Stomach (tissue), 9 donors: ENCODE results near the gene SEMA5A. TPM values are rescaled to one million over a fixed set of nuclear protein-coding genes. Genes with fewer than 3 reads are reported as not detected.

Experiments
- DNase-seq, 2 donors: peaks; one replicate each; pipeline versions ENCODE4 v3.0.0 to v3.0.0-alpha.2; 2013 to 2019
- H3K27ac ChIP-seq, 5 donors: fragments of 200-600 bp in 4 of 5; sonication (generic) in 4 of 5; one replicate each; pipeline ENCODE4 v1.5.1; 2013 to 2019; ENCODE audit warnings: mild to moderate bottlenecking in 1 of 5, moderate library complexity in 1 of 5
- H3K27me3 ChIP-seq, 3 donors: fragments of 200-600 bp; sonication (generic); one replicate each; pipeline ENCODE4 v1.5.1; 2017 to 2019; ENCODE audit warnings: mixed run types in 1 of 3
- H3K36me3 ChIP-seq, 4 donors: fragments of 200-600 bp; sonication (generic); 1 replicate in 3 of 4; 2 replicates in 1 of 4; pipeline ENCODE4 v1.5.1; 2016 to 2019
- H3K4me1 ChIP-seq, 4 donors: fragments of 200-600 bp; sonication (generic); one replicate each; pipeline ENCODE4 v1.5.1; 2016 to 2019
- H3K4me3 ChIP-seq, 4 donors: fragments of 200-600 bp; sonication (generic) in 3 of 4; one replicate each; pipeline ENCODE4 v1.5.1; 2016 to 2019; ENCODE audit warnings: mild to moderate bottlenecking in 1 of 4
- H3K9me3 ChIP-seq, 4 donors: fragments of 200-600 bp; sonication (generic); one replicate each; pipeline ENCODE4 v1.5.1; 2016 to 2019
- CTCF ChIP-seq, 7 experiments: fragments of 450-650 bp in 4 of 7; fragments of 200-600 bp in 3 of 7; sonication (generic) in 3 of 7; IDR thresholded peaks; one replicate each; pipeline ENCODE4 v1.5.1; 2016 to 2019; ENCODE audit warnings: antibody characterized with exemption in 7 of 7, control low read depth in 2 of 7, mild to moderate bottlenecking in 1 of 7
- EP300 ChIP-seq: sonication (generic); formaldehyde crosslinking; IDR thresholded peaks from one replicate; pipeline ENCODE4 v1.6.1; 2017; ENCODE audit warnings: antibody characterized with exemption
- POLR2A ChIP-seq, 4 donors: fragments of 450-650 bp; IDR thresholded peaks; one replicate each; pipeline ENCODE4 v1.6.1; 2016; ENCODE audit warnings: antibody characterized with exemption in 4 of 4, control low read depth in 2 of 4, mild to moderate bottlenecking in 1 of 4, moderate library complexity in 1 of 4
- POLR2AphosphoS5 ChIP-seq, 3 donors: sonication (generic); formaldehyde crosslinking; IDR thresholded peaks; one replicate each; pipeline ENCODE4 v1.6.1; 2016; ENCODE audit warnings: antibody characterized with exemption in 3 of 3
- WGBS, 5 donors: extraction: QIAGEN DNeasy Blood & Tissue Kit in 3 of 5; methylation state at CpG; one replicate each; pipeline versions ENCODE4 v1.1.5 to v1.1.7; 2013 to 2018; 5-methylcytosine and 5-hydroxymethylcytosine counted together
- intact Hi-C: fragments of 100-400 bp; cut with DNase I; formaldehyde crosslinking; loops from one replicate; pipeline ENCODE4 v1.15.1; 2023; ENCODE audit warnings: low total_unique reads
- polyA plus RNA-seq, 3 donors: library from polyadenylated mRNA; stranded (reverse); fragments of 200-250 nt; gene quantifications; one replicate each; pipeline ENCODE4 v1.2.3, GENCODE V29; 2013
- total RNA-seq, 5 donors: library from RNA; depleted of rRNA; stranded (reverse); fragments of >200 nt; gene quantifications; one replicate each; pipeline versions ENCODE4 v1.1.0 to v1.2.3, GENCODE V29; 2014 to 2016
- donor health status: healthy with polysubstance abuse.
- donor health status: Bipolar disorder and iron deficiency.
- donor health status: healthy.

Gene SEMA5A
- total and polyA plus RNA-seq, 8 donors = 0.62 to 26.4 (median 3.2) TPM

- no peaks in the 10 kb centered on the region for H3K4me1 ChIP-seq
- H3K9me3 ChIP-seq = no peaks in the 10 kb centered on the region
- no peaks in the 10 kb centered on the region for H3K27me3 ChIP-seq
- intact Hi-C loops = no loop called here
- DNase-seq = no peak
- H3K27ac ChIP-seq = no peak overlapping the region
- H3K36me3 ChIP-seq = no peaks in the 10 kb centered on the region
- H3K4me3 ChIP-seq = no peak overlapping the region
- no peak for TF ChIP-seq POLR2A (IDR thresholded peaks at IDR 0.05)
- no peak for TF ChIP-seq EP300
- no peak for TF ChIP-seq CTCF (IDR thresholded peaks at IDR 0.05)
- no peak for TF ChIP-seq POLR2AphosphoS5 (IDR thresholded peaks at IDR 0.05)
- 68 to 75% (median 71%) methylated on average over 7 of the region's 7 CpGs for WGBS, 5 donors
Observed at GRCh38 chr5:9523090-9523823, 22.6 kb downstream of the SEMA5A start.

GRCh38 chr5:9519537-9519936 lies 26.3 kb downstream of the SEMA5A start:
- intact Hi-C loops = no loop called here
- Histone ChIP-seq H3K36me3 (no peaks in the 10 kb centered on the region), H3K9me3 (no peaks in the 10 kb centered on the region), H3K27ac (no peak overlapping the region), H3K4me1 (no peaks in the 10 kb centered on the region), H3K4me3 (no peak overlapping the region), H3K27me3 (no peaks in the 10 kb centered on the region)
- no peak for TF ChIP-seq CTCF (IDR thresholded peaks at IDR 0.05)
- TF ChIP-seq POLR2AphosphoS5 (IDR thresholded peaks at IDR 0.05) = no peak
- TF ChIP-seq EP300 = no peak
- no peak for TF ChIP-seq POLR2A (IDR thresholded peaks at IDR 0.05)
- 61 to 89% (median 84%) methylated on average over 4 of the region's 4 CpGs for WGBS, 5 donors
- DNase-seq = peak in 1 of 2 donors; percentile 50

GRCh38 chr5:9516591-9516990 lies 29.3 kb downstream of the SEMA5A start:
- intact Hi-C loops = no loop called here
- Histone ChIP-seq H3K4me3 (no peak overlapping the region), H3K27me3 (no peaks in the 10 kb centered on the region), H3K9me3 (no peaks in the 10 kb centered on the region), H3K36me3 (no peaks in the 10 kb centered on the region), H3K27ac (no peak overlapping the region), H3K4me1 (no peaks in the 10 kb centered on the region)
- TF ChIP-seq POLR2AphosphoS5 (IDR thresholded peaks at IDR 0.05) (no peak), CTCF (IDR thresholded peaks at IDR 0.05) (no peak), EP300 (no peak), POLR2A (IDR thresholded peaks at IDR 0.05) (no peak)
- DNase-seq = no peak
- WGBS, 5 donors = 64 to 76% (median 70%) methylated on average over 5 of the region's 5 CpGs

- Histone ChIP-seq H3K9me3 (no peaks in the 10 kb centered on the region), H3K4me1 (no peaks in the 10 kb centered on the region), H3K27ac (no peak overlapping the region), H3K4me3 (no peak overlapping the region), H3K36me3 (no peaks in the 10 kb centered on the region), H3K27me3 (no peaks in the 10 kb centered on the region)
- intact Hi-C loops = no loop called here
- TF ChIP-seq CTCF (IDR thresholded peaks at IDR 0.05) (no peak), POLR2AphosphoS5 (IDR thresholded peaks at IDR 0.05) (no peak), POLR2A (IDR thresholded peaks at IDR 0.05) (no peak), EP300 (no peak)
- DNase-seq = no peak
- 48 to 70% (median 66%) methylated on average over 3 of the region's 3 CpGs for WGBS, 5 donors
Observed at GRCh38 chr5:9515436-9515835, 30.4 kb downstream of the SEMA5A start.
